ENCODE results near the gene PARVB.

PARVB gene

GRCh38 chr22:44024288-44024921 lies at the start of gene PARVB:
TSS of gene PARVB (plus strand) at chr22:44024302. CDS start at chr22:44024340, 38 bp downstream.
- DNase-seq (ENCODE audit: low spot score), result no peak

GRCh38 chr22:43975041-43975440 lies 49.1 kb upstream of the PARVB start:
- no peak for DNase-seq (ENCODE audit: low spot score)

- DNase-seq (ENCODE audit: low spot score), result no peak
Measured at GRCh38 chr22:43976861-43977795, 47.0 kb upstream of the PARVB start.

- no peak for DNase-seq (ENCODE audit: low spot score)
Measured at GRCh38 chr22:43978558-43978957, 45.5 kb upstream of the PARVB start.

- no peak for DNase-seq (ENCODE audit: low spot score)
Measured at GRCh38 chr22:43980579-43980978, 43.5 kb upstream of the PARVB start.

- no peak for DNase-seq (ENCODE audit: low spot score)
Measured at GRCh38 chr22:43980996-43981395, 43.1 kb upstream of the PARVB start.

- DNase-seq (ENCODE audit: low spot score), result no peak
Measured at GRCh38 chr22:43983808-43984207, 40.3 kb upstream of the PARVB start.

GRCh38 chr22:43985532-43985931 lies 38.6 kb upstream of the PARVB start:
- peak; percentile 77 for DNase-seq (ENCODE audit: low spot score)

- no peak for DNase-seq (ENCODE audit: low spot score)
Measured at GRCh38 chr22:43988116-43988820, 35.8 kb upstream of the PARVB start.

- DNase-seq (ENCODE audit: low spot score), result no peak
Measured at GRCh38 chr22:43988960-43989359, 35.1 kb upstream of the PARVB start.

GRCh38 chr22:43990044-43990443 lies 34.1 kb upstream of the PARVB start:
- no peak for DNase-seq (ENCODE audit: low spot score)

- no peak for DNase-seq (ENCODE audit: low spot score)
Measured at GRCh38 chr22:43991316-43992020, 32.6 kb upstream of the PARVB start.

GRCh38 chr22:43992331-43992821 lies 31.7 kb upstream of the PARVB start:
- no peak for DNase-seq (ENCODE audit: low spot score)

GRCh38 chr22:43993072-43993760 lies 30.9 kb upstream of the PARVB start:
- peak; percentile 67 for DNase-seq (ENCODE audit: low spot score)

- DNase-seq (ENCODE audit: low spot score), result no peak
Measured at GRCh38 chr22:43994006-43994405, 30.1 kb upstream of the PARVB start.

GRCh38 chr22:43994416-43994815 lies 29.7 kb upstream of the PARVB start:
- DNase-seq (ENCODE audit: low spot score), result no peak

- no peak for DNase-seq (ENCODE audit: low spot score)
Measured at GRCh38 chr22:43995057-43995685, 28.9 kb upstream of the PARVB start.

GRCh38 chr22:43995798-43996169 lies 28.3 kb upstream of the PARVB start:
- no peak for DNase-seq (ENCODE audit: low spot score)

GRCh38 chr22:43996170-43996980 lies 27.7 kb upstream of the PARVB start:
- peak; percentile 71 for DNase-seq (ENCODE audit: low spot score)

- DNase-seq (ENCODE audit: low spot score), result no peak
Measured at GRCh38 chr22:43996981-43997265, 27.2 kb upstream of the PARVB start.

Measured in Ammon's horn (tissue), 1 donor.